Measurements from ENCODE around the gene ICOS.

Gene ICOS

DNA sequence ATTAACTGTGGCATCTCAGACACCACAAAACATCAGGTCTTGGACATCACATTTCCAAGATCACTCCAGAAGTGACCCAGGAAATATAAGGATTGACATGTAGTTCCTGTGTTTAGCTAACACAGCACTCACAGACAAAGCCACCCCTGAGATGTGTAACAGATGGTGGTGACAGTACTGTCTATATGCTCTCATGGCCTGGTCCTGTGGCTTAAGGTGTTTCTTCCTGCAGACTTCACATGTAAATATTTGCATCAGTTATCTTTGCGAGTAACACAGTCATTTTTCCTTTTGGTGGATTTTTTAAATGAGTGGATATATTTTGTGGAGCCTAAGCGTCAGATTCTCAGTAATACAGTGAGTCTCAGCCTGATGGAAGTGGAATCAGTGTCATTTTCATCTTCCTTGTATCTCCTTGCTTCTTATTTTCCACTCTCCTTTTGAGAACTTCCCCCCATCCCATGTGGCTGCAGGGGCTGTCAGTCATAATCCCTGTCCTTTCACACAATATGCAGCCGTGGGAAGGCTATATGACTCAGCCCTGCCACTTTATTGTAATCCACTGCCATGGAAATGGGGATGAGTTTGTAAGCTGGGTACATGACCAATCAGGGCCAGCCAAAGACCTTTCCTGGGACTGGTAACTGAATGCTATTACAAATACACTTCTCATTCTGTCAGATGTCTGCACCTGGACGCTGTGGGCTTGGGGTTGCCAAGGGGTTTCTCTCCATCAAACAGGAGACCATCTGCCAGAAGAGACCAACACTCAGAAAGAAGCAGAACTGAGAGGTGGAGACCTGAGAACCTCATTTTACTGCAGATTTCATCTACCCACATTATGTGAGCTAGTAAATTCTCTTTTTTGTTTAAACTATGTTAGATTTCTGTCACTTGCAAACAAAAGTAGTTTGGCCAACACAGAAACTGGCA is 74.3 kb downstream of the ICOS start:
- no peak for DNase-seq (ENCODE audit: low read depth, low spot score)

All from activated naive CD8-positive, alpha-beta T cell treated with anti-CD3 and anti-CD28 coated beads, Interleukin-2, amount 50 U/mL, for 16 hours (primary cell).